ENCODE measurements around the gene ACOT7. TPM values are rescaled to one million over a fixed set of nuclear protein-coding genes. Genes with fewer than 3 reads are reported as not detected.

ACOT7 gene
- total and polyA plus RNA-seq, 10 donors = 10.6 to 31.5 (median 20.3) TPM

GRCh38 chr1:6280761-6281451, 112.7 kb downstream of the ACOT7 start:
- TF ChIP-seq CTCF (IDR thresholded peaks at IDR 0.05 in 8 of 11, conservative IDR thresholded peaks at IDR 0.05 in 3 of 11) (peak; percentile 30 to 71 (median 53)), POLR2AphosphoS5 (IDR thresholded peaks at IDR 0.05) (peak; percentile 31 to 71 (median 58)), POLR2A (IDR thresholded peaks at IDR 0.05) (no peak)
- Histone ChIP-seq H3K4me1 (peaks cover 4 to 49% (median 22%) of the 10 kb centered on the region in 6 donors), H3K9me3 (no peaks in the 10 kb centered on the region), H3K27me3 (replicated peaks in 1 of 7) (no peaks in the 10 kb centered on the region), H3K27ac (peak overlapping the region in 7 of 8 donors; percentile 19 to 65 (median 49)), H3K4me3 (peak overlapping the region in 1 of 8 donors; percentile 7), H3K36me3 (no peaks in the 10 kb centered on the region)
- intact Hi-C loops (cut with DNase I; ENCODE audit: low total_unique reads) = no loop called here
- peak; percentile 86 for DNase-seq
- WGBS, 5 donors = 66 to 81% (median 73%) methylated on average over 16 to 33 of the region's 33 CpGs

DNA sequence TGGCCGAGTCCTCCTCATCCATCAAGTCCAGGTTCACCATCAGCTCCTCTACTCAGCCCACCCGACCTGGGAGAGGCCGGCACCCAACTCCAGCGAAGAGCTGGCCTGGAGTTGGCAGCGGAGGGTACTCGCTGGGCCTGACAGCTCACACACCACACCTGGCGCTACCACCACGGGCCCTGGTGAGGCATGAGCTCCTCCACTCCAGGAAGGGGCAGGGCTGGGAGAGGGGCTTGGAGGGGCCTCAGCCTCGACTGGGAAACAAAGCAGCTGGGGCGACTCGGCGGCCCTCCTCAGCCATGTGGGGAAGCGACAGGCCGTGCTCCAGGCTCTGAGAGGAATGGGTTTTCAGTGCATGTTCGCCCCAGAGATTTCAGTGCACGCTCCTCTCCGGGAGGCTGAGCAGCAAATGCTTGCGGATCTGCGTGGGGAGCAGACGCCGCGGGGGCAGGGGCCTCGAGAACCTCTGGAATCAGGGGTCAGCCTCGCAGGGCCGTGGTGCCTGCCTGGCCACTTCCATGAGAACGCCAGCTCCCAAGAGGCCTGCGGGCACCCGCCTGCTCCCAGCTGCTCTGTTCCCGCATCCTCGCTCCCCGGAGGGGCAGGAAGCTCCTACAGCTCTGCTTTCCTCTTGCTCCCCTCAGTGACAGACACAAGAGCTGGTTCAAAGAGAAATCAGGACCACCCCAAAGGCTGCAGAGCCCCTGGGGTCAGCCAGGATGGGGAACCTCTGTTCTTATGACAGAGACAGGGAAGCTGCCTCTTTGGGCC, 113.8 kb downstream of the ACOT7 start:
- H3K36me3 ChIP-seq = no peaks in the 10 kb centered on the region
- 88 to 94% (median 92%) methylated on average over 11 to 31 of the region's 31 CpGs for WGBS, 5 donors

GRCh38 chr1:6279066-6279465, 114.5 kb downstream of the ACOT7 start:
- Histone ChIP-seq H3K27ac (no peak overlapping the region), H3K36me3 (no peaks in the 10 kb centered on the region), H3K4me3 (no peak overlapping the region), H3K9me3 (no peaks in the 10 kb centered on the region), H3K4me1 (peaks cover 4 to 51% (median 23%) of the 10 kb centered on the region in 6 donors), H3K27me3 (replicated peaks in 1 of 7) (no peaks in the 10 kb centered on the region)
- TF ChIP-seq POLR2AphosphoS5 (IDR thresholded peaks at IDR 0.05) (no peak), POLR2A (IDR thresholded peaks at IDR 0.05) (no peak), CTCF (IDR thresholded peaks at IDR 0.05 in 8 of 11, conservative IDR thresholded peaks at IDR 0.05 in 3 of 11) (no peak)
- DNase-seq = no peak
- WGBS, 5 donors = 89 to 93% (median 91%) methylated on average over 10 of the region's 10 CpGs
- intact Hi-C loops (cut with DNase I; ENCODE audit: low total_unique reads) = no loop called here

More for the DNA sequence above, 113.8 kb downstream of the ACOT7 start:
- intact Hi-C loops (cut with DNase I; ENCODE audit: low total_unique reads) = no loop called here
- no peak for DNase-seq
- Histone ChIP-seq H3K9me3 (no peaks in the 10 kb centered on the region), H3K27ac (peak overlapping the region in 5 of 8 donors; percentile 49 to 65 (median 56)), H3K27me3 (replicated peaks in 1 of 7) (no peaks in the 10 kb centered on the region), H3K4me1 (peaks cover 4 to 51% (median 23%) of the 10 kb centered on the region in 6 donors), H3K4me3 (no peak overlapping the region)
- TF ChIP-seq POLR2A (IDR thresholded peaks at IDR 0.05) = no peak
- no peak for TF ChIP-seq POLR2AphosphoS5 (IDR thresholded peaks at IDR 0.05)
- TF ChIP-seq CTCF (IDR thresholded peaks at IDR 0.05 in 8 of 11, conservative IDR thresholded peaks at IDR 0.05 in 3 of 11) = no peak

- Histone ChIP-seq H3K36me3 (peaks cover 0 to 5% (median 0%) of the 10 kb centered on the region in 6 donors), H3K27ac (no peak overlapping the region), H3K9me3 (no peaks in the 10 kb centered on the region), H3K4me1 (peaks cover 4 to 51% (median 23%) of the 10 kb centered on the region in 6 donors), H3K4me3 (no peak overlapping the region), H3K27me3 (replicated peaks in 1 of 7) (no peaks in the 10 kb centered on the region)
- TF ChIP-seq POLR2A (IDR thresholded peaks at IDR 0.05) (no peak), CTCF (IDR thresholded peaks at IDR 0.05 in 8 of 11, conservative IDR thresholded peaks at IDR 0.05 in 3 of 11) (no peak), POLR2AphosphoS5 (IDR thresholded peaks at IDR 0.05) (no peak)
- no peak for DNase-seq
- intact Hi-C loops (cut with DNase I; ENCODE audit: low total_unique reads) = no loop called here
- 86 to 94% (median 91%) methylated on average over 9 of the region's 9 CpGs for WGBS, 5 donors
Measured at GRCh38 chr1:6278263-6278662, 115.3 kb downstream of the ACOT7 start.
